ENCODE results near the gene PPIE.

GRCh38 chr1:39751595-39751994, 12.9 kb downstream of the PPIE start:
- no peak for TF ChIP-seq CTCF (IDR thresholded peaks at IDR 0.05)
- TF ChIP-seq POLR2A (IDR thresholded peaks at IDR 0.05), result no peak

Measured in lower leg skin (tissue), 3 donors.